Parathyroid adenoma (tissue), 2 donors: ENCODE data around the gene ETFB.

Experiments
- H2AFZ ChIP-seq: fragments of 300-600 bp; sonication (generic); one replicate; pipeline ENCODE4 v1.7.0; 2017; ENCODE audit warnings: antibody characterized with exemption, mild to moderate bottlenecking
- H3K27ac ChIP-seq: fragments of 300-600 bp; sonication (generic); one replicate; pipeline ENCODE4 v1.7.0; 2017
- H3K27me3 ChIP-seq: fragments of 300-600 bp; sonication (generic); one replicate; pipeline ENCODE4 v1.7.0; 2017; ENCODE audit warnings: low read length; ENCODE audit not compliant: control insufficient read depth, insufficient read depth
- H3K36me3 ChIP-seq: fragments of 300-600 bp; sonication (generic); one replicate; pipeline ENCODE4 v1.7.0; 2017; ENCODE audit warnings: low read length; ENCODE audit not compliant: control insufficient read depth, insufficient read depth
- H3K4me1 ChIP-seq: fragments of 300-600 bp; sonication (generic); one replicate; pipeline ENCODE4 v1.7.0; 2017; ENCODE audit warnings: control low read depth
- H3K4me2 ChIP-seq: fragments of 300-600 bp; sonication (generic); one replicate; pipeline ENCODE4 v1.7.0; 2017; ENCODE audit warnings: low read length
- H3K4me3 ChIP-seq: fragments of 300-600 bp; sonication (generic); one replicate; pipeline ENCODE4 v1.7.0; 2017; ENCODE audit warnings: low read depth, low read length
- H3K79me2 ChIP-seq: fragments of 300-600 bp; sonication (generic); one replicate; pipeline ENCODE4 v1.7.0; 2017; ENCODE audit warnings: control low read depth
- H3K9ac ChIP-seq: fragments of 300-600 bp; sonication (generic); one replicate; pipeline ENCODE4 v1.7.0; 2017; ENCODE audit warnings: mild to moderate bottlenecking
- H3K9me3 ChIP-seq: fragments of 300-600 bp; sonication (generic); one replicate; pipeline ENCODE4 v1.7.0; 2017; ENCODE audit warnings: low read length; ENCODE audit not compliant: control insufficient read depth
- CTCF ChIP-seq: fragments of 300-600 bp; sonication (generic); IDR thresholded peaks from one replicate; pipeline ENCODE4 v1.7.0; 2017; ENCODE audit warnings: antibody characterized with exemption, mild to moderate bottlenecking
- donor health status: primary hyperparathyroidism.

The ETFB gene

GRCh38 chr19:51375504-51376221 lies 9.5 kb upstream of the ETFB start:
- Histone ChIP-seq H3K4me3 (no peak overlapping the region), H3K79me2 (no peaks in the 10 kb centered on the region), H3K27me3 (no peaks in the 10 kb centered on the region), H2AFZ (no peak overlapping the region), H3K4me2 (no peak overlapping the region), H3K36me3 (no peaks in the 10 kb centered on the region), H3K9ac (no peak overlapping the region), H3K9me3 (no peaks in the 10 kb centered on the region), H3K4me1 (no peaks in the 10 kb centered on the region), H3K27ac (no peak overlapping the region)
- no peak for TF ChIP-seq CTCF

- H3K27ac ChIP-seq = no peak within 1 kb of the TSS
- TF ChIP-seq CTCF = no peak
Observed at GRCh38 chr19:51372649-51373504, 6.7 kb upstream of the ETFB start, which contains the start of gene NKG7. NKG7 (minus strand) TSS chr19:51372654; CDS start chr19:51372535, 119 bp downstream.

GRCh38 chr19:51372021-51372648 lies 5.9 kb upstream of the ETFB start:
- peaks cover 4% of the 10 kb centered on the region for H3K4me1 ChIP-seq
- H3K4me3 ChIP-seq = no peak overlapping the region
- H2AFZ ChIP-seq = no peak overlapping the region
- no peak for TF ChIP-seq CTCF
- H3K36me3 ChIP-seq = no peaks in the 10 kb centered on the region
- H3K9ac ChIP-seq = no peak overlapping the region
- H3K79me2 ChIP-seq = no peaks in the 10 kb centered on the region
- H3K4me2 ChIP-seq = no peak overlapping the region
- H3K27me3 ChIP-seq = no peaks in the 10 kb centered on the region
- H3K9me3 ChIP-seq = no peaks in the 10 kb centered on the region
- H3K27ac ChIP-seq = no peak overlapping the region

More at GRCh38 chr19:51372649-51373504, 6.7 kb upstream of the ETFB start, which contains the start of gene NKG7:
- Histone ChIP-seq H3K9ac (no peak within 1 kb of the TSS), H3K4me1 (peaks cover 2% of the 10 kb centered on the region), H3K27me3 (no peaks in the 10 kb centered on the region), H3K79me2 (no peaks in the 10 kb centered on the region), H3K4me3 (no peak within 1 kb of the TSS), H3K9me3 (no peaks in the 10 kb centered on the region), H3K36me3 (no peaks in the 10 kb centered on the region), H2AFZ (no peak within 1 kb of the TSS), H3K4me2 (no peak within 1 kb of the TSS)

GRCh38 chr19:51371186-51371690 lies 5.0 kb upstream of the ETFB start:
- Histone ChIP-seq H3K27me3 (no peaks in the 10 kb centered on the region), H3K9me3 (no peaks in the 10 kb centered on the region), H3K4me1 (peaks cover 4% of the 10 kb centered on the region), H3K36me3 (no peaks in the 10 kb centered on the region), H3K27ac (no peak overlapping the region), H3K79me2 (no peaks in the 10 kb centered on the region), H2AFZ (no peak overlapping the region), H3K9ac (no peak overlapping the region), H3K4me3 (no peak overlapping the region), H3K4me2 (no peak overlapping the region)
- TF ChIP-seq CTCF = no peak
